ENCODE results near the gene PKD2. TPM values are rescaled to one million over a fixed set of nuclear protein-coding genes. Genes with fewer than 3 reads are reported as not detected.
"Not testable (repeated sequence)": the region's sequence is repeated elsewhere in the genome, so short reads cannot be mapped to it uniquely, and the experiment has no call there.

Gene PKD2
- total and polyA plus RNA-seq, 2 experiments from 2014 or later = 16.3 to 27.1 TPM

DNA sequence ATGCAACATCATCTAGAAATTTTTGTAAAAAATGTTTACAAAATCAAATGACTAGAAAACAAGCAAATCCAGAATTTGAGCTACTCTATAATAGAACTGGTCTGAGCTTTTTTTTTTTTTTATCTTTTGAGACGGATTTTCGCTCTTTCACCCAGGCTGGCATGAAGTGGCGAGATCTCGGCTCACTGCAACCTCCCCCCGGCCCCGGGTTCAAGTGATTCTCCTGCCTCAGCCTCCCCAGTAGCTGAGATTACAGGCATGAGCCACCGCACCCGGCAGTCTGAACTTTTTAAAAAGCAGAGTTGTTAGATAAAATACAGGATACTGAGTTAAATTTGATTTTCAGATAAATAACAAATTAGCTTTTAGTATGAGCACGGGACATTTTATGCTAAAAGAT lies 20.9 kb upstream of the PKD2 start:
- Histone ChIP-seq H3K36me3 (no peaks in the 10 kb centered on the region), H3K27ac (no peak overlapping the region), H3K27me3 (no peaks in the 10 kb centered on the region), H3K4me3 (no peak overlapping the region), H3K4me1 (ENCODE audit: low read depth) (no peaks in the 10 kb centered on the region), H3K9me3 (ENCODE audit: low read depth) (no peaks in the 10 kb centered on the region)
- DNase-seq (ENCODE audit: low read depth in 1 of 2, low spot score in 1 of 2) = no peak
- TF ChIP-seq, protein P1, sequence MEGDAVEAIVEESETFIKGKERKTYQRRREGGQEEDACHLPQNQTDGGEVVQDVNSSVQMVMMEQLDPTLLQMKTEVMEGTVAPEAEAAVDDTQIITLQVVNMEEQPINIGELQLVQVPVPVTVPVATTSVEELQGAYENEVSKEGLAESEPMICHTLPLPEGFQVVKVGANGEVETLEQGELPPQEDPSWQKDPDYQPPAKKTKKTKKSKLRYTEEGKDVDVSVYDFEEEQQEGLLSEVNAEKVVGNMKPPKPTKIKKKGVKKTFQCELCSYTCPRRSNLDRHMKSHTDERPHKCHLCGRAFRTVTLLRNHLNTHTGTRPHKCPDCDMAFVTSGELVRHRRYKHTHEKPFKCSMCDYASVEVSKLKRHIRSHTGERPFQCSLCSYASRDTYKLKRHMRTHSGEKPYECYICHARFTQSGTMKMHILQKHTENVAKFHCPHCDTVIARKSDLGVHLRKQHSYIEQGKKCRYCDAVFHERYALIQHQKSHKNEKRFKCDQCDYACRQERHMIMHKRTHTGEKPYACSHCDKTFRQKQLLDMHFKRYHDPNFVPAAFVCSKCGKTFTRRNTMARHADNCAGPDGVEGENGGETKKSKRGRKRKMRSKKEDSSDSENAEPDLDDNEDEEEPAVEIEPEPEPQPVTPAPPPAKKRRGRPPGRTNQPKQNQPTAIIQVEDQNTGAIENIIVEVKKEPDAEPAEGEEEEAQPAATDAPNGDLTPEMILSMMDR (IDR thresholded peaks at IDR 0.05; ENCODE audit: low read depth, low read length) = no peak

DNA sequence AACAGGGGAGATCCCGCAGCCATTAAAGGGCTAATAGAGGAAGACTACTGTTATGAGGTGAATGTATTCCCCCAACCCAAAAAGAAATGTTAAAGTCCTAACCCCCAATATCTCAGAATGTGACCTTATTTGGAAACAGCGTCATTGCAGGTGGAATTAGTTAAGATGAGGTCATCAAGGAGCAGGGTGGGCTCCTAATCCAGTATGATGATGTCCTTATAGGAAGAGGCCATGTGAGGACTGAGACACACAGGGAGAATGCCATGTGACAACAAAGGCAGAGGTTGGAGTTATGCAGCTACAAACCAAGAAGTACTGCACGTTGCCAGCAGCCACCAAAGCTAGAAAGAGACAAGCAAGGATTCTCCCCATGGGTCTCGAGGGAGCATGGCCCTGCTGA lies 17.7 kb upstream of the PKD2 start:
- no peak for DNase-seq (ENCODE audit: low read depth in 1 of 2, low spot score in 1 of 2)
- H3K27ac ChIP-seq = no peak overlapping the region
- H3K9me3 ChIP-seq (ENCODE audit: low read depth) = no peaks in the 10 kb centered on the region
- TF ChIP-seq, protein P1 (IDR thresholded peaks at IDR 0.05; ENCODE audit: low read depth, low read length) = no peak
- no peaks in the 10 kb centered on the region for H3K27me3 ChIP-seq
- H3K36me3 ChIP-seq = no peaks in the 10 kb centered on the region
- H3K4me3 ChIP-seq = no peak overlapping the region
- H3K4me1 ChIP-seq (ENCODE audit: low read depth) = no peaks in the 10 kb centered on the region

DNA sequence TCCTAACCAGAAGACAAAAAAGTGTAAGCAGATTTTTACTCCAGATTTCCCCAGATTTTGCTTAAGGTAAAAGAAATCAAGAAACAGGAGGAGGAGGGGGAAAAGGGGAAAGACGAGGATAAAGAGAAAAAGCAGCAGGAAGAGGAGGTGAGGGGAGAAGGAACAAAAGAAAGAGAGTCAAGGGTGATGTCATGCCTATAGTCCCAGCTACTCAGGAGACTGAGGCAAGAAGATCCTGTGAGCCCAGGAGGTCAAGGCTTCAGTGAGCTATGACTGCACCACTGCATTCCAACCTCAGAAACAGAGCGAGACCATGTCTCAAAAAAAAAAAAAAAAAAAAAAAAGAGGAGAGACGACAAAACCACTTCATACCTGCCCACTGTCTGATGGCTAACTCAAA lies 12.0 kb upstream of the PKD2 start:
- TF ChIP-seq, protein P1 (IDR thresholded peaks at IDR 0.05; ENCODE audit: low read depth, low read length) = no peak

DNA sequence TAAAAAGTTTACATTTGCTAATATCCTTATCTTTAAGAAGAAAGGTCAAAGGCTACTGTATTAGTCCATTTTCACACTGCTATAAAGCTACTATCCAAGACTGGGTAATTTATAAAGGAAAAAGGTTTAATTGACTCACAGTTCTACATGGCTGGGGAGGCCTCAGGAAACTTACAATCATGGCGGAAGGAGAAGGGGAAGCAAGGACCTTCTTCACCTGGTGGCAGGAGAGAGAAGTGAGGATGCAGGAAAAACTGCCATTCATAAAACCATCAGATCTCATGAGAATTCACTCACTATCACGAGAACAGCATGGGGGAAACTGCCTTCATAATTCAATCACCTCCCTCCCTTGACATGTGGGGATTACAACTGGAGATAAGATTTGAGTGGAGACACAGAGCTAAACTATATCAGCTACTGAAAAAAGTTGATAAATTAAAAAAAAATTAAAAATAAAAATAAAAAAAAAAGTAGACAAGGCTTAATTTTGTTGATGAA lies 8.2 kb upstream of the PKD2 start:
- not testable (repeated sequence) for H3K36me3 ChIP-seq; H3K27ac ChIP-seq; DNase-seq (ENCODE audit: low read depth in 1 of 2, low spot score in 1 of 2); H3K9me3 ChIP-seq (ENCODE audit: low read depth); H3K4me1 ChIP-seq (ENCODE audit: low read depth); H3K27me3 ChIP-seq; H3K4me3 ChIP-seq

More for the DNA sequence above, 12.0 kb upstream of the PKD2 start:
- DNase-seq (ENCODE audit: low read depth in 1 of 2, low spot score in 1 of 2) = no peak
- H3K4me1 ChIP-seq (ENCODE audit: low read depth) = no peaks in the 10 kb centered on the region
- H3K36me3 ChIP-seq = no peaks in the 10 kb centered on the region
- H3K9me3 ChIP-seq (ENCODE audit: low read depth) = no peaks in the 10 kb centered on the region
- no peak overlapping the region for H3K4me3 ChIP-seq
- no peak overlapping the region for H3K27ac ChIP-seq
- H3K27me3 ChIP-seq = no peaks in the 10 kb centered on the region

DNA sequence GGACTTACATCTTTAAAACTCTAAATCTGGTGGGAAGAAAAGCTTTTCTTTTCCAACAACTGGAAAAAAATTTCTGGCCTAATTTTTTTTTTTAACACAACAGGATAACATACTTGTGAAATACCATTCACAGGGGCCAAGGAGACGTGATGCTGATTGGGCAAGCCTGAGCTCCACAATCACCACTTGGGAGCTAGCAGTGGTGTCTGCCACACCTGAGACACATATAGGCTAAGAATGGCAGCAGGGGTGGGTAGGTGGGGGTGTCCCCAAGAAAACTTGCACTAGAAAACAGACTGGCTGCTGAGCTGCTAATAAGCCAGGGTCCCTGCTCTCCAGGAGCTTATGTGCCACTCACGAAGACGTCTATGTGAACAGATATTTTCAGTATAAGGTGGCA lies 5.6 kb upstream of the PKD2 start:
- H3K27me3 ChIP-seq = no peaks in the 10 kb centered on the region
- H3K27ac ChIP-seq = no peak overlapping the region
- TF ChIP-seq, protein P1 (IDR thresholded peaks at IDR 0.05; ENCODE audit: low read depth, low read length) = no peak
- H3K4me1 ChIP-seq (ENCODE audit: low read depth) = no peaks in the 10 kb centered on the region
- no peak overlapping the region for H3K4me3 ChIP-seq
- H3K9me3 ChIP-seq (ENCODE audit: low read depth) = no peaks in the 10 kb centered on the region
- no peak for DNase-seq (ENCODE audit: low read depth in 1 of 2, low spot score in 1 of 2)
- no peaks in the 10 kb centered on the region for H3K36me3 ChIP-seq

DNA sequence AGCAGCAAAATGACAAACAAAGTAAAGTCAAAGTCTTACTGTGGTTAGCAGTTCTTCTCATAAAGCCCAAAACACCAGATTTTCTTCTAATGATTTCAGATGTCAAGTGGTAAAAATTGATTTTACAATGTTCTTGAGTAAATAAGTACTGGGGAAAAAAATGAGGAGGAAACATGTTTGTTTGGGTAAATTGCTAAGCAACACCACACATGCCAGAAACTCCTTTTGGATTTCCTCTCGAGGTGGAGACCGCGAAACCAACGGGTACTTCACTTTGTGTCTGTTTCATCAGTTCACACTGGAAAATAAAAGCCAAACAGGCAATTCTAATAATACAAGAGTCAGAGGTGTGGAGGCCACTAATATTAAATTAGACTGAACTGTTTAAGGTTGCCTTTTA lies 4.6 kb upstream of the PKD2 start:
- no peaks in the 10 kb centered on the region for H3K9me3 ChIP-seq (ENCODE audit: low read depth)
- no peak overlapping the region for H3K4me3 ChIP-seq
- no peak overlapping the region for H3K27ac ChIP-seq
- H3K27me3 ChIP-seq = no peaks in the 10 kb centered on the region
- H3K36me3 ChIP-seq = no peaks in the 10 kb centered on the region
- TF ChIP-seq, protein P1 (IDR thresholded peaks at IDR 0.05; ENCODE audit: low read depth, low read length) = no peak
- peak in 1 of 2 donors; percentile 29 for DNase-seq (ENCODE audit: low read depth in 1 of 2, low spot score in 1 of 2)
- H3K4me1 ChIP-seq (ENCODE audit: low read depth) = no peaks in the 10 kb centered on the region

Data from cardiac muscle cell (in vitro differentiated cells and primary cell).